GM21381 (cell line): Measurements from ENCODE around the gene CD44.
"Not testable (repeated sequence)": the region's sequence is repeated elsewhere in the genome, so short reads cannot be mapped to it uniquely, and the experiment has no call there.

Experiments used
- ATAC-seq: cut with Tn5 transposase; IDR thresholded peaks from one replicate; pipeline ENCODE4 v1.9.1; 2021; ENCODE audit warnings: mild to moderate bottlenecking, moderate library complexity; ENCODE audit not compliant: unreplicated experiment

Gene CD44

DNA sequence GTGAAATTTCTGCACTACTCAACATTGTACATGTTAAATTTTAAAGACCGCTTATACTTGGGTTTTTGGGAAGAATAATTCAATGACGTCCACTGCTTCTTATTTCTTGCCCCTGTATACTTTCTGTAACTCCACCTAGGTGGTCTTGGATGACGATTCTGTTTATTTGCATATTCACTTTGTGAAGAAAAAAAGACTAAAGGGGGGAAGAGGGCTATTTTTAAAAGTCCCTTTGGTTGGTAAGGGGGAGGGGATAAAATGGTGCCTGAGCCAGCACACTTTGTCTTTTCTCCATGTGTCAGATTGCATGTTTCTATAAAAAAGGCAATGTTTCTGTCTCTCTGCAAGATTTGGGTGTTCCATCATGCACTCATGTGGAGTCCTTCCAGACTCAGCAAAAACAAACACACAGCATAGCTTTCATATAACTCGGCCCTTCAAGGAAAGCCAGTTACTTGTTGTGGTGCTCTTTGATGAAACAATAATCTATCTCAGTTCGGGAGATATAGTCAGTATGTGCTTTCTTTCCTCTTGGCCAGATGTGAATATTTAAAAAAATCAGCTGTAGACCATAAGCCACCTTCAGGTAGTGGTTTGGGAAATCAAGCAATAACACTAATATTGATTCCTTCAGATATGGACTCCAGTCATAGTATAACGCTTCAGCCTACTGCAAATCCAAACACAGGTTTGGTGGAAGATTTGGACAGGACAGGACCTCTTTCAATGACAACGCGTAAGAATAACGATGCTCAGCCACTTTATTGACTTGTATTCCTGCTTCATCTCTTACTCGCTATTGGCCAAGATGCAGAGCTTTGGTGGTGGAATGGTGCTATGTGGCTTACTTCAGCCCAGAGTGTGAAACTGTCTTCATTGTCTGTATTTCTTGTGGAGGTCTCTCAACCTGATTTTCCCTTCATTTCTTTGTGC is 68.8 kb downstream of the CD44 start:
- ATAC-seq = no peak

DNA sequence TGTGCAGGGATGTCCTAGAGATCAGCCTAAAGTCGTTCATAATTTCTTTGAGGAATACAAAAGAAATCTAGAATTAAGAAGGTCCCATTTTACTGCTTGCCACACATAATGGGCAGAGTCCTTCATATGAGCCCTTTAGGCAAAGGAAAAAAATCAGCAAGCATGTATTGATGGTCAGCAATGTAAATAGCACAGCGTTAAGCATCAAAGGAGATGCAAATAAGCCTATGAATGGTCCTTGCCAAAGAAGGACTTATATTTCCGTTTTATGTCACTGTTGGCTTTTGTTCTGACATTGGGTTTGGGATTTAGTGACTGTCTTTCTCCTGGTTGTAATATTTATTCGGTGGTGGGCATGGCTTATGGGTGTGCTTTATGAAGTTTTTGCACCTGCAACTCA is 69.8 kb downstream of the CD44 start:
- ATAC-seq = no peak

DNA sequence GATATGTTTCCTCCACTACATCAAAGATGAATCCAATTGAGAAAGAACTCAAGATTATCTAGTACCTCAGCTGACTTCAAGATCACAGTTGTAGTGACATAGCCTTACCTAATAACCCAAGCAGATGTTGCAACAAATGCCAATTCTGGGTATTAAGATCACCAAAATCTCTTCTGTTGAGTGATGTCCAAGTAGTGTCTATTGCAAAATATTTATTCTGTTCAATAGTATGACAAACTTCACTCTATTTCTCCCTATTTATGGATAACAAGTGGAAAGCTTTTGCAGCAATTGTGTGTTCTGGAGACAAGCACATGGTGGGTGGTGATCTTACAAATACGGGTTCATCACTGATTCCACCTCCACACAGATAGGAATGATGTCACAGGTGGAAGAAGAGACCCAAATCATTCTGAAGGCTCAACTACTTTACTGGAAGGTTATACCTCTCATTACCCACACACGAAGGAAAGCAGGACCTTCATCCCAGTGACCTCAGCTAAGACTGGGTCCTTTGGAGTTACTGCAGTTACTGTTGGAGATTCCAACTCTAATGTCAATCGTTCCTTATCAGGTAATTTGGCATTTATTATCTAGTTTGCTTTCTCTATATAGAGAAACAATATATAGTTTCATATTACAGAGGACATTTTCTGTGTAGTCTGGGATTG is 72.0 kb downstream of the CD44 start:
- ATAC-seq = no peak

DNA sequence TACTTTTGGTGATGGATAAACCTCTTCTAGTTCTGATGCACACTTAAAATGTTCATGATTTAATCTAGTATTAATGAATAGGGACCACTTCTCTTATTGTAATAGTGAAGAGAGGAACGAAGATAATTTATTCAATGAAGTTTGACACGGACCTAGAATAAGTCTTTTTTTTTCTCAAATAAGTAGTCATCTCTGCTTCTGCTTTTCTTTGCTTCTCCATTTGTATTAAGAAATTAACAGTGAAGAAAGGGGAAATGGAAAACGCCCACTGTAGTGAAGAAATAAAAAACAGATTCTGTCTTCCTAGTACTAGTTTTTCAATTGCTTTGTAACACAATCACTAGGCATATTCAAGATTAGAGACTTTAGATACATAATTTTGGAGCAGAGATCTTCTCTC is 73.0 kb downstream of the CD44 start:
- no peak for ATAC-seq

DNA sequence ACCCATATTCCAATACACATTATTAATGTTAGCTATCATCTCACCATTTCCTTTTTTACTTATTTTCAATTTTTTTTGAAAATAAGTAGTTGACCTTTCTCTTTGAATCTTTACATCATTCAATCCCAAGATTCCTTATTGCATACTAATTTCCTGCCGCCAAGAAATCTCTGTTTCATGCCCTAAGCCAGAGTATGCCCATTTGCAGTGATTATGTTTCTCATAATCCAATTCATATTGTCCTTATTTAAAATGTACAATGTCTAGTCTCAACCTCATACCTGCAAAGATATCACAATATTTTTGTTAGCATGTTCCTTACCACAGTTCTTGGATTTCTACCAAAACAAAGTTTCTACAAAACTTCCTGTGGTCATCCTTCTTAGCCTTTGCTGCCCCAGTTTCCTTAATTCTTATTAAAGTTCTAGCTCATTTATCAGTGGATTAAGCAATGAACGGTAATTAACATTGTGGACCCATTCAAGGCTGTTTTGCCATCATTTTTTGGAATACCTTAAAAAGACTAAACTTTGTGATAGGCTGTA is 75.3 kb downstream of the CD44 start:
- ATAC-seq = no peak

DNA sequence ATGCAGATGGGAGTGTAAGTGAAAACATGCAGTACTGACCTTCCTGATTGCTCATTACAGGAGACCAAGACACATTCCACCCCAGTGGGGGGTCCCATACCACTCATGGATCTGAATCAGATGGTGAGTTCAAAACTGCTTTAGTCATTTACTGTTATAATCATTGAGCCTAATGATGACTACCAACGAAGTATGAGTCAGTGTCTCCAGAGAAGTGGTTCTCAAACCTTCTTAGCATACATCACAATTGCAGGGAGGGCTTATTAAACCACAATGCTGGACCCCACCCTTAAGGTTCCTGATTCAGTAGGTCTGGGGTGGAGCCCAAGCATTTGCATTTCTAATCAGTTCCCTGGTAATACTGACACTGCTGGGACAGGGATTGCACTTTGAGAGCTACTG is 75.8 kb downstream of the CD44 start:
- ATAC-seq = no peak

DNA sequence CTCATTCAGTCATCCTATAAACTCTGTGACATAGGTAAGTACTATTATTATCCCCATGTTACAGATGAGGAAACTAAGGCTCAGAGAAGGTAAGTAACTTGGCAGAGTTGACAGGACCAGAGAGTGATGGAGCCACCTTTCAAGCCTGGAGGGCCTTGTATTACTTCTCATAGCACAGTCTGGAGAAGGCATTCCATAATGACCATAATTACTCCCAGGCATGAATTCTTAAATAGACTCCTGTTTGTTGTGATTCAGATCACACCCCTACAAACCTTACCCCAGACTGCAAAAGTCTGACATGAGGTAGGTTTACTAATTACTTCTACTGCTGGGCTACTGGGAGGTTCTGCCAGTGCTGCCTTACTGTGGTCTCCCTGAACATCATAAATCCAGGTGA is 77.0 kb downstream of the CD44 start:
- ATAC-seq = no peak

DNA sequence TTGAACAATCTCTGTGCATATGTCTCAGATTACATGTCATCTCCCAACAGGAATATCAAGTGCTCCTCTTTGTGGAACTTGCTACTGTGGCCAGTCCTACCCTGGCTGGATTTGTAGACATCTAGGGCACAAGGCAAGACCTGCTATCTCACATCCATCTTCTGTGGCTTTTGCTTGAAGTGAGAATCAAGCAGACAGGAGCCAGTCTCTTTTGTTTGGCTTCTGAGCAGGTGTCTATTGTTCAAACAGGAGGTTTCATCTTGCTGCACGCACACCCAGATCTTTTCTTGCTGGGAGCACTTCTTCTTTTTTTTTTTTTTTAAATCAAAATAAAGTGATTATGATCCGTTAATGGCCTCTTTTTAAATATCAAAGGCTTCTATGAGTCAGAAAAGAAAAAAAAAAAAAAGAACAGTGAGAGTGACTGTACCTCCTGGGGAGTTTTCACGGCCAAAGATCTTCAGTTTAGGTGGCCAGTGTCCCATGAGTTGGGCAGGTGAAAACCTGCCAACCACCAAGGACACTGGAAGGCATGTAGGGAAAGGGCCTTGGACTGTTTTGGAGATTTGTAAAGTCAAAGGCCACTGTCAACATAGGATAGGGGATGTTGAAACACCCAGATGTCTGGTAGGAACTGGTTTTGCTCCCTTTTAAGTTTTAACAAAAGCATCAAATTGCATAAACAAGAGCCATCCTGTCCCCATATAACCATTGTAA is 78.1 kb downstream of the CD44 start:
- no peak for ATAC-seq

DNA sequence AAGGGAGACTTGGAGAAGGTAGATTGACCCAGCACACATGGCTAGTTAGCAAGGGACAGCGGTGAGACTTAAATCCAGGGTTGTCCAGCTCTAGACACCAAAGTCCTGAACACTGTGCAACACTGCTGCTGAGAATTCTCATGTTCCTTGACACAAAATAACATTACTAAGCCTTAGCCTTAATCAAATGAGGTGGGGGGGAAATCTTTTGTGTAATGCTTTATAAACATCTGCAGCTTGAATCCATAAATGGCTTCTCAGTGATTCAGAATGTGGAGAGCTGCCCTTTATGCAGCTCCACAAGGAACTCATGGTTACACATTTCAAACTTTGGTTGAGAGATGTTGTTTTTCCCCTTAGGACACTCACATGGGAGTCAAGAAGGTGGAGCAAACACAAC is 80.0 kb downstream of the CD44 start:
- no peak for ATAC-seq

DNA sequence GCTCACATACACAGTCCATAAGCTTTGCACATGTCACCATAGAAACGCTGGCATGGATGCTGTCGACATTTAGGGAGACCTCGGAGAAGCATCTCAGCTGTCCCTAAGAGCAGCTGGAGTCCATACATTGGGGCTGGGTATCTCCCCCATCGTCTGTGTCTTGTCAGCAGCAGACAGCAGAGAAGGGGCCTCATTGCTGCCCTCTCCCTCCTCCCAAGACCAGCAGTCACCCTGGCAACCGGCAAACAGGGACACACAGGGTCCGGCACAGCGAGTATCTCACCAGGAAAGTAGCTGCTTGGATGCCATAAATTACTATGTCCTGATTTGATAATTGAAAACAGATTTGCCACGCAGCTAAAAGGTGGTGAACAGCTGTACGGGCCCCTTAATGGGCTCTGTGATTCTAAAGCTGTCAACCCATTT is 84.4 kb downstream of the CD44 start:
- ATAC-seq = no peak

DNA sequence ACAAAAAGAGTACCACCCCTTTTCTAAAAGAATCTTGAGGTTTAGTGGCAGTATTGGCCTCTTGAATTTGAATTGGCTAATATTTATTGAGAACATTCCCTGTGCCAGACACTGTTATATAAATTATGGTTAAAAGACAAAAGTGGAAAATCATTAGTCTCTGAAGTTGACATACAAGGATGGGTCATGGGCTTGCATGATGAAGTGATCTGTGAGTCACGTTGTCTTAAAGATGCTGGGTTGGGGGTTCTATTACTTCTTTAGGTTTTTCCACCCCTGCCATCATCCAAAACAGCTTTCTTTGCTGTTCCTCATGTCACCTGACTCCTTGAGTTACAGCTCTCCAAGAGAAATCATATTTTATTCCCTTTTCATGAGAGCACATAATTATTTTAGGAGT is 85.0 kb downstream of the CD44 start:
- no peak for ATAC-seq

DNA sequence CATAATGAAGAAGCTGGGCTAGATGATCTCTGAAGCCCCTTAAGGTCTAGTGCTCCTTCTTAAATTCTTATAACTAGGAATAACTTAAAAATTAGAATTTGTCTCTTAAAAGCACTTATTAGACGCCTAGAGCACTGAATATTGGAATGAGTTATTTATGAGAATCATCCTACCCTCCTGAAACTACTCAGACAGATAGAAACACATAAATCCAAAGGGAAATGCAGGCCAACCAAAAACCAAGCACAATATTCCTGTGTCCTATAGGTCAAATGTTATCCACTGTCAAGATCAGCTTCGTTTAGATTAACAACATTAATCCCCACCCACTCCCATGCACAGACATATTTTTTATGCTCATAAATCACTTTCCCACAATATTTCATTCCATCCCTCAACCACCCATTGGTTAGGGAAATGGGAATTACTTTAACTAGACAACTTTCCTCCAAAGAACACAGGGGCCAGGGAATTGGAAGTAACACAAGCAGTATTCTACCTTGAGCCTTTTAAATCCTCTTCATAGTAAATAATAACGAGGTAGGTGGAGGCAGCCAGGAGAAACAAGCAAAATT is 87.1 kb downstream of the CD44 start:
- no peak for ATAC-seq

DNA sequence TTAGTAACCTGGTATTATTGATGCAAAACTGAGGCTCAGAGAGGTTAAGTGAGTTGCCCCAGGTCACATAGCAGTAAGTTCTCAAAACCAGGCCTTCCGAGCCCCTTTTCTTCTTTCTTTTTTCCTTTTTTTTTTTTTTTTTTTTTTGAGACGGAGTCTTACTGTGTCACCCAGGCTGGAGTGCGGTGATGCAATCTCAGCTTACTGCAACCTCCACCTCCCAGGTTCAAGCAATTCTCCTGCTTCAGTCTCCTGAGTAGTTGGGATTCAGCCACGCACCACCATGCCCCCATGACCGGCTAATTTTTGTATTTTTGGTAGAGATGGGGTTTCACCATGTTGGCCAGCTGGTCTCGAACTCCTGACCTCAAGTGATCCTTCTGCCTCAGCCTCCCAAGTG is 87.8 kb downstream of the CD44 start:
- not testable (repeated sequence) for ATAC-seq

DNA sequence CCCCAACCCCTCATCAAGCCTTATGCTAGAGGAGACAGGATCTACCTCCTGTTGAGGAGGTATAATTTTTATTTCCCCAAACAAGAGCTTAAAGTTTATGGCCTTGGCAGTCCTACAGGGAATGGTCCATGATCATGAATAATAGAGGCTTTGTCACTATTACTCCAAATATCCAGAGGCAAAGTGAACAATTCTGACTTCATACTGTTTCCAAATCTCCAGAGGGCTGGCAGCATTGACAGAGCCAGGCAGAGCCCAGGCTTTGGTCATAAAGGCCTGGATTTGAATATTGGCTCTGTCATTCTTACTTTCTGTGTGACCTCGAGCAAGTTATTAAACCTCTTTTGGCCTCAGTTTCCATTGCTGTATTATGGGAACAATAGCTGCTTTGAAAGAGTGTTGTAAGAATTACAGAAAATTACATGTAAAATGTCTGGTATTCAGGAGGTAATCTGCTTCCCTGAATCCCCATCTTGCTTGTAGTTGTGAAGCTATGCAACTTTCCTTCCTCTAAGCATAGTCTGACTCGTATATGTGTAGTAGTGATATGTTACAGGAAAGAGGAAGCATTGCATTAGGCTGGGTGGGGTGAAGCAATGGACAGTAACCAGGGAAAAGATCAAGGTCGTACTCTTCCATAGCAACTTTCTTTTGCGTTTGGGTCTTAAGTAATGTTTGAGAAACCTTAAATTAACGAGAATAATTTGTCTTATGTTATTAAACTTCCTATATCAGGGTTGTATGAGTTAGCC is 88.8 kb downstream of the CD44 start:
- ATAC-seq = no peak

DNA sequence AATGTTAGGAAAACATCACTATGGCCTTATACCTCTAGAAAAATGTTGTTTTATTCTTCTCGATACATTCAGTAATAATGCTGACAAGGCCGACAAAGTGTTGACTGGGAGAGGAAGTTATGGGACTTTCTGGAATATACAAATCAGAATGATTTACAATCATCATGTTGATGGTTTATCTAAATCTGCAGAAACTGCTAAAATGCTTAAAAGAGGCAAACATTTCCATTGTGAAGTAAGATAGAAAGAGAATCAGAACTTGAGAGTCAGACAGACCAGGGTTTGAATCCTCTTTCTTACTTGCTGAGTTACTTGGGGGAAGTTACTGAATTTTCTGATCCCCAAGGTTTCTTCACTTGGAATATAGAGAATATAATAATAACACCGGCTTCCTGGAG is 89.4 kb downstream of the CD44 start:
- no peak for ATAC-seq

DNA sequence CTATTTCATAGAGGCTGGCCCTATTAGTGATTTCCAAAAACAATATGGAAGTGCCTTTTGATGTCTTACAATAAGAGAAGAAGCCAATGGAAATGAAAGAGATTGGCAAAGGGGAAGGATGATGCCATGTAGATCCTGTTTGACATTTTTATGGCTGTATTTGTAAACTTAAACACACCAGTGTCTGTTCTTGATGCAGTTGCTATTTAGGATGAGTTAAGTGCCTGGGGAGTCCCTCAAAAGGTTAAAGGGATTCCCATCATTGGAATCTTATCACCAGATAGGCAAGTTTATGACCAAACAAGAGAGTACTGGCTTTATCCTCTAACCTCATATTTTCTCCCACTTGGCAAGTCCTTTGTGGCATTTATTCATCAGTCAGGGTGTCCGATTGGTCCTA is 91.4 kb downstream of the CD44 start:
- ATAC-seq = no peak

DNA sequence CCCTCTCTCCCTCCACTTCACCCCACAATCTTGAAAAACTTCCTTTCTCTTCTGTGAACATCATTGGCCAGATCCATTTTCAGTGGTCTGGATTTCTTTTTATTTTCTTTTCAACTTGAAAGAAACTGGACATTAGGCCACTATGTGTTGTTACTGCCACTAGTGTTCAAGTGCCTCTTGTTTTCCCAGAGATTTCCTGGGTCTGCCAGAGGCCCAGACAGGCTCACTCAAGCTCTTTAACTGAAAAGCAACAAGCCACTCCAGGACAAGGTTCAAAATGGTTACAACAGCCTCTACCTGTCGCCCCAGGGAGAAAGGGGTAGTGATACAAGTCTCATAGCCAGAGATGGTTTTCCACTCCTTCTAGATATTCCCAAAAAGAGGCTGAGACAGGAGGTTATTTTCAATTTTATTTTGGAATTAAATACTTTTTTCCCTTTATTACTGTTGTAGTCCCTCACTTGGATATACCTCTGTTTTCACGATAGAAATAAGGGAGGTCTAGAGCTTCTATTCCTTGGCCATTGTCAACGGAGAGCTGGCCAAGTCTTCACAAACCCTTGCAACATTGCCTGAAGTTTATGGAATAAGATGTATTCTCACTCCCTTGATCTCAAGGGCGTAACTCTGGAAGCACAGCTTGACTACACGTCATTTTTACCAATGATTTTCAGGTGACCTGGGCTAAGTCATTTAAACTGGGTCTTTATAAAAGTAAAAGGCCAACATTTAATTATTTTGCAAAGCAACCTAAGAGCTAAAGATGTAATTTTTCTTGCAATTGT is 92.3 kb downstream of the CD44 start:
- no peak for ATAC-seq

DNA sequence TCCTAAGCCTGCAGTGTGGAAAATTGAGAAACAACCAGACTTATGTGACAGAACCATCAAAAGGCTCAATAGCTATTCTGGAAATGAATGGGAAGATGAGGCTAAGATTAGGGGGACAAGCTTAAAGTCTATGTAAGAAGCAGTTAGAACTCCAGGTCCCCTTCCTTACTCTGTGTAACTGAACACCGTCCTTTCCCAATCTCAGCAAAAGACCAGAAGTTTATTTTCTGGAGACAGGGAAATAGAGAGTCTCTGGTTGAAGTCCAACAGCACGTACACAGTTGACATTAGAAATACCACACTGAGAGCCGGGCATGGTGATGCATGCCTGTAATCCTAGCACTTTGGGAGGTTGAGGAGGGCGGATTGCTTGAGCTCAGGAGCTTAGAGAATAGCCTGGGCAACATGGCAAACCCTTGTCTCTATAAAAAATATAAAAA is 93.9 kb downstream of the CD44 start:
- ATAC-seq = no peak

DNA sequence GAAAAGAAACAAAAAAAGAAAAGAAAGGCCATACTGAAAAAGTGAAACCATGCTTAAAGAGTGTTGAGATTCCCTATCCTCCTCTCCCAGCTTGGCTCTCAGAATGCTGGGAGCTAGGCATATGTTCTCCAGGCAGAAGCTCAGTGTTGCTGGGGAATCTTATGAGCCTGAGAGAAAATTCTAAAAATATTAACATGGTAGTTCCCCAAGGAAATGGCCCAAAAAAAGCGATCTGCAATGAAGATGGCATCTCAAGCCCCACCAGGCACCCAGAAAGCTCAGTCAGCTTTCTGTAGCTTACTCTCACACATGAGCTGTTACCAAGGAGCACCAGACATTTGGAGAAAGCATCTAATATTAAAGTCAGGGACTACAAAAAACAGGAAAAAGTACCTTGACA is 94.5 kb downstream of the CD44 start:
- ATAC-seq = no peak
